Measurements from ENCODE around the gene HLA-A. TPM values are rescaled to one million over a fixed set of nuclear protein-coding genes. Genes with fewer than 3 reads are reported as not detected.
"Not testable (repeated sequence)": the region's sequence is repeated elsewhere in the genome, so short reads cannot be mapped to it uniquely, and the experiment has no call there.

HLA-A gene
- total RNA-seq, 2 experiments from 2014 or later, result 1,667 to 1,766 TPM

GRCh38 chr6:29954272-29954671 lies 11.9 kb downstream of the HLA-A start:
- Mint-ChIP-seq H3K27ac (peak overlapping the region; percentile 25), H3K36me3 (ENCODE audit: low read depth) (peaks cover 6% of the 10 kb centered on the region), H3K4me1 (peaks cover 3% of the 10 kb centered on the region), H3K4me3 (no peak overlapping the region), H3K27me3 (no peaks in the 10 kb centered on the region), H3K9me3 (no peaks in the 10 kb centered on the region)
- DNase-seq, result no peak
- POLR2A ChIA-PET, result interaction anchor here (0.7 kb wide), 1 partner anchor 157 kb away, joined by 4 read pairs; no protein-coding TSS in a partner anchor
- CTCF ChIA-PET, result interaction anchor here (1.0 kb wide), 1 partner anchor 14 kb away, joined by 3 read pairs; no protein-coding TSS in a partner anchor

- H3K4me1 Mint-ChIP-seq, result peaks cover 4% of the 10 kb centered on the region
- CTCF ChIA-PET, result no interaction called here
Observed at GRCh38 chr6:29955783-29956182, 13.5 kb downstream of the HLA-A start.

GRCh38 chr6:29956518-29956917 lies 14.2 kb downstream of the HLA-A start:
- no peak overlapping the region for H3K4me3 Mint-ChIP-seq
- CTCF ChIA-PET, result no interaction called here
- no peaks in the 10 kb centered on the region for H3K27me3 Mint-ChIP-seq
- no peak overlapping the region for H3K27ac Mint-ChIP-seq
- no peak for DNase-seq
- POLR2A ChIA-PET, result no interaction called here
- H3K9me3 Mint-ChIP-seq, result no peaks in the 10 kb centered on the region
- no peaks in the 10 kb centered on the region for H3K36me3 Mint-ChIP-seq (ENCODE audit: low read depth)
- H3K4me1 Mint-ChIP-seq, result peaks cover 2% of the 10 kb centered on the region

More at GRCh38 chr6:29955783-29956182, 13.5 kb downstream of the HLA-A start:
- DNase-seq, result no peak
- POLR2A ChIA-PET, result no interaction called here
- Mint-ChIP-seq H3K4me3 (no peak overlapping the region), H3K27me3 (no peaks in the 10 kb centered on the region), H3K36me3 (ENCODE audit: low read depth) (no peaks in the 10 kb centered on the region), H3K9me3 (no peaks in the 10 kb centered on the region), H3K27ac (no peak overlapping the region)

- ChIA-PET CTCF (no interaction called here), POLR2A (no interaction called here)
- H3K4me1 Mint-ChIP-seq, result peaks cover 5% of the 10 kb centered on the region
- H3K27me3 Mint-ChIP-seq, result no peaks in the 10 kb centered on the region
- H3K36me3 Mint-ChIP-seq (ENCODE audit: low read depth), result no peaks in the 10 kb centered on the region
- no peak overlapping the region for H3K4me3 Mint-ChIP-seq
- DNase-seq, result no peak
- H3K9me3 Mint-ChIP-seq, result no peaks in the 10 kb centered on the region
- no peak overlapping the region for H3K27ac Mint-ChIP-seq
Observed at GRCh38 chr6:29958046-29958445, 15.7 kb downstream of the HLA-A start.

GRCh38 chr6:29958921-29959320 lies 16.6 kb downstream of the HLA-A start:
- CTCF ChIA-PET, result no interaction called here

GRCh38 chr6:29959467-29959866 lies 17.1 kb downstream of the HLA-A start:
- H3K4me3 Mint-ChIP-seq, result no peak overlapping the region
- no peaks in the 10 kb centered on the region for H3K36me3 Mint-ChIP-seq (ENCODE audit: low read depth)
- H3K27ac Mint-ChIP-seq, result no peak overlapping the region
- H3K9me3 Mint-ChIP-seq, result no peaks in the 10 kb centered on the region
- peaks cover 19% of the 10 kb centered on the region for H3K4me1 Mint-ChIP-seq
- ChIA-PET CTCF (interaction anchor here (1.3 kb wide), 1 partner anchor 111 kb away, joined by 3 read pairs; no protein-coding TSS in a partner anchor), POLR2A (no interaction called here)
- no peaks in the 10 kb centered on the region for H3K27me3 Mint-ChIP-seq
- no peak for DNase-seq

More at GRCh38 chr6:29958921-29959320, 16.6 kb downstream of the HLA-A start:
- no peak overlapping the region for H3K27ac Mint-ChIP-seq
- no peak overlapping the region for H3K4me3 Mint-ChIP-seq
- peaks cover 13% of the 10 kb centered on the region for H3K4me1 Mint-ChIP-seq
- no peaks in the 10 kb centered on the region for H3K36me3 Mint-ChIP-seq (ENCODE audit: low read depth)
- no peak for DNase-seq
- no peaks in the 10 kb centered on the region for H3K9me3 Mint-ChIP-seq
- POLR2A ChIA-PET, result no interaction called here
- H3K27me3 Mint-ChIP-seq, result no peaks in the 10 kb centered on the region

- Mint-ChIP-seq H3K4me1 (peaks cover 42% of the 10 kb centered on the region), H3K27me3 (no peaks in the 10 kb centered on the region), H3K4me3 (no peak overlapping the region), H3K36me3 (ENCODE audit: low read depth) (no peaks in the 10 kb centered on the region), H3K9me3 (no peaks in the 10 kb centered on the region), H3K27ac (no peak overlapping the region)
- DNase-seq, result no peak
- POLR2A ChIA-PET, result no interaction called here
- CTCF ChIA-PET, result no interaction called here
Observed at GRCh38 chr6:29961966-29962365, 19.6 kb downstream of the HLA-A start.

GRCh38 chr6:29963697-29964096 lies 21.4 kb downstream of the HLA-A start:
- H3K4me3 Mint-ChIP-seq; DNase-seq; H3K9me3 Mint-ChIP-seq; H3K36me3 Mint-ChIP-seq (ENCODE audit: low read depth); CTCF ChIA-PET; POLR2A ChIA-PET; H3K27me3 Mint-ChIP-seq; H3K27ac Mint-ChIP-seq: not testable (repeated sequence)
- peaks cover 50% of the 10 kb centered on the region for H3K4me1 Mint-ChIP-seq

GRCh38 chr6:29964518-29964886 lies 22.2 kb downstream of the HLA-A start:
- ChIA-PET CTCF (interaction anchor here (0.9 to 1.9 kb wide), 5 partner anchors 48 to 311 kb away, joined by 3 to 5 read pairs (median 3); no protein-coding TSS in a partner anchor), POLR2A (interaction anchor here (0.6 to 1.0 kb wide), 2 partner anchors 20 to 101 kb away, joined by 4 to 6 read pairs; no protein-coding TSS in a partner anchor)
- H3K4me3 Mint-ChIP-seq, result peak overlapping the region; percentile 79
- no peaks in the 10 kb centered on the region for H3K36me3 Mint-ChIP-seq (ENCODE audit: low read depth)
- H3K27me3 Mint-ChIP-seq, result no peaks in the 10 kb centered on the region
- H3K9me3 Mint-ChIP-seq, result no peaks in the 10 kb centered on the region
- H3K4me1 Mint-ChIP-seq, result peaks cover 48% of the 10 kb centered on the region
- peak overlapping the region; percentile 93 for H3K27ac Mint-ChIP-seq
- no peak for DNase-seq

- H3K9me3 Mint-ChIP-seq, result no peaks in the 10 kb centered on the region
- no peaks in the 10 kb centered on the region for H3K27me3 Mint-ChIP-seq
- H3K4me1 Mint-ChIP-seq, result peaks cover 48% of the 10 kb centered on the region
- H3K36me3 Mint-ChIP-seq (ENCODE audit: low read depth), result no peaks in the 10 kb centered on the region
- H3K27ac Mint-ChIP-seq, result peak overlapping the region; percentile 93
- POLR2A ChIA-PET, result interaction anchor here (0.6 to 1.0 kb wide), 3 partner anchors 10 to 102 kb away, joined by 3 to 6 read pairs (median 4); no protein-coding TSS in a partner anchor
- H3K4me3 Mint-ChIP-seq, result peak overlapping the region; percentile 79
- CTCF ChIA-PET, result interaction anchor here (0.9 to 1.9 kb wide), 6 partner anchors 11 to 312 kb away, joined by 3 to 5 read pairs (median 3); no protein-coding TSS in a partner anchor
- peak; percentile 89 for DNase-seq
Observed at GRCh38 chr6:29964887-29965562, 22.7 kb downstream of the HLA-A start.

- peak overlapping the region; percentile 79 for H3K4me3 Mint-ChIP-seq
- H3K27ac Mint-ChIP-seq, result peak overlapping the region; percentile 93
- H3K9me3 Mint-ChIP-seq, result no peaks in the 10 kb centered on the region
- ChIA-PET POLR2A (interaction anchor here (1.0 kb wide), 1 partner anchor 10 kb away, joined by 3 read pairs; no protein-coding TSS in a partner anchor), CTCF (interaction anchor here (0.9 to 1.9 kb wide), 4 partner anchors 10 to 227 kb away, joined by 3 to 5 read pairs (median 4); no protein-coding TSS in a partner anchor)
- H3K36me3 Mint-ChIP-seq (ENCODE audit: low read depth), result no peaks in the 10 kb centered on the region
- DNase-seq, result no peak
- no peaks in the 10 kb centered on the region for H3K27me3 Mint-ChIP-seq
- peaks cover 48% of the 10 kb centered on the region for H3K4me1 Mint-ChIP-seq
Observed at GRCh38 chr6:29965563-29965872, 23.2 kb downstream of the HLA-A start.

GRCh38 chr6:29965873-29966601 lies 23.7 kb downstream of the HLA-A start:
- Mint-ChIP-seq H3K36me3 (ENCODE audit: low read depth) (no peaks in the 10 kb centered on the region), H3K4me1 (peaks cover 48% of the 10 kb centered on the region), H3K27ac (peak overlapping the region; percentile 93), H3K9me3 (no peaks in the 10 kb centered on the region), H3K27me3 (no peaks in the 10 kb centered on the region), H3K4me3 (peak overlapping the region; percentile 79)
- peak; percentile 75 for DNase-seq
- ChIA-PET POLR2A (interaction anchor here (0.6 to 1.0 kb wide), 2 partner anchors 9 to 85 kb away, joined by 3 to 8 read pairs; no protein-coding TSS in a partner anchor), CTCF (interaction anchor here (0.6 to 1.9 kb wide), 6 partner anchors 10 to 412 kb away, joined by 3 to 5 read pairs (median 4); no protein-coding TSS in a partner anchor)

Measured in activated CD4-positive, alpha-beta T cell treated with anti-CD3 and anti-CD28 coated beads, Interleukin-2, amount 10 ng/mL, durations not matched to agents 7 days and 5 days (primary cell).